Mammary epithelial cell (primary cell): ENCODE results near the gene CCBE1.

Experiments
- EZH2 ChIP-seq: IDR thresholded peaks from 2 replicates; pipeline ENCODE4 v1.6.1; 2012; ENCODE audit warnings: low read length, inconsistent platforms, borderline replicate concordance
- TF ChIP-seq, protein P1 (sequence below), 2 donors: IDR thresholded peaks in 1 of 2; conservative IDR thresholded peaks in 1 of 2; 2 replicates each; pipeline ENCODE4 v1.5.1; 2011 to 2012; ENCODE audit warnings: inconsistent platforms in 2 of 2, low read length in 2 of 2, mild to moderate bottlenecking in 2 of 2, control low read depth in 1 of 2, low read depth in 1 of 2; ENCODE audit not compliant: insufficient read depth in 1 of 2; ENCODE audit errors: extremely low read depth in 1 of 2

DNA sequence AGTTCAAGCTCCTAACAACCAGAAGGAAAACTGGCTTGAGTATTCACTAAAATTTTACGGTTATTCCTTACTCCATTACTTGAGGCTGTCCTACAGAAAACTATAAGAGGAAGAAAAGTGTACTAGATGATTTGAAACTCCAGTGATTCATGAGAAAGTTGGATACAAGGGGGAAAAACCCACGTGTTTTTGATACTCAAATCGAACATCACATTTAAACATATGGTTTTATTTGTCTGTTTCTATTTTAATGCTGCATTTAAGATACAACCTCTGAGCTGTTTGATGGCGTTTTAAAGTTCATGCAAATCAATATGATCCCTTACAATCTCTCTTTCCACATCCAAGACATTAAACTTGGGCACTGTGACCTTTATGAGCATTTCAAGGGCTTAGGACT lies 213.1 kb downstream of the CCBE1 start:
- TF ChIP-seq, protein P1, sequence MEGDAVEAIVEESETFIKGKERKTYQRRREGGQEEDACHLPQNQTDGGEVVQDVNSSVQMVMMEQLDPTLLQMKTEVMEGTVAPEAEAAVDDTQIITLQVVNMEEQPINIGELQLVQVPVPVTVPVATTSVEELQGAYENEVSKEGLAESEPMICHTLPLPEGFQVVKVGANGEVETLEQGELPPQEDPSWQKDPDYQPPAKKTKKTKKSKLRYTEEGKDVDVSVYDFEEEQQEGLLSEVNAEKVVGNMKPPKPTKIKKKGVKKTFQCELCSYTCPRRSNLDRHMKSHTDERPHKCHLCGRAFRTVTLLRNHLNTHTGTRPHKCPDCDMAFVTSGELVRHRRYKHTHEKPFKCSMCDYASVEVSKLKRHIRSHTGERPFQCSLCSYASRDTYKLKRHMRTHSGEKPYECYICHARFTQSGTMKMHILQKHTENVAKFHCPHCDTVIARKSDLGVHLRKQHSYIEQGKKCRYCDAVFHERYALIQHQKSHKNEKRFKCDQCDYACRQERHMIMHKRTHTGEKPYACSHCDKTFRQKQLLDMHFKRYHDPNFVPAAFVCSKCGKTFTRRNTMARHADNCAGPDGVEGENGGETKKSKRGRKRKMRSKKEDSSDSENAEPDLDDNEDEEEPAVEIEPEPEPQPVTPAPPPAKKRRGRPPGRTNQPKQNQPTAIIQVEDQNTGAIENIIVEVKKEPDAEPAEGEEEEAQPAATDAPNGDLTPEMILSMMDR (conservative IDR thresholded peaks at IDR 0.05 in 1 of 2, IDR thresholded peaks at IDR 0.05 in 1 of 2; ENCODE audit: extremely low read depth in 1 of 2, insufficient read depth in 1 of 2, low read depth in 1 of 2, low read length in 2 of 2): no peak
- no peak for TF ChIP-seq EZH2
